HFFc6 (cell line): ENCODE results near the gene PNPLA6. TPM values are rescaled to one million over a fixed set of nuclear protein-coding genes. Genes with fewer than 3 reads are reported as not detected.

ENCODE experiments used
- DNase-seq: peaks from one replicate; pipeline ENCODE4 v3.0.0-alpha.2; 2018
- H3K27ac Mint-ChIP-seq: 2 replicates; pipeline ENCODE4 v1.8.0; 2020; ENCODE audit warnings: mild to moderate bottlenecking, mixed read lengths
- H3K27me3 Mint-ChIP-seq: 2 replicates; pipeline ENCODE4 v1.8.0; 2021; ENCODE audit warnings: mild to moderate bottlenecking, moderate library complexity, mixed read lengths; ENCODE audit not compliant: insufficient read depth
- H3K36me3 Mint-ChIP-seq: 2 replicates; pipeline ENCODE4 v1.8.0; 2021; ENCODE audit warnings: low read depth, mixed read lengths
- H3K4me1 Mint-ChIP-seq: 2 replicates; pipeline ENCODE4 v1.8.0; 2020; ENCODE audit warnings: low read depth, mixed read lengths
- H3K4me3 Mint-ChIP-seq: 2 replicates; pipeline ENCODE4 v1.8.0; 2020; ENCODE audit warnings: mild to moderate bottlenecking, moderate library complexity, mixed read lengths
- H3K9me3 Mint-ChIP-seq: 2 replicates; pipeline ENCODE4 v1.8.0; 2020; ENCODE audit warnings: mild to moderate bottlenecking, mixed read lengths
- total RNA-seq, 6 experiments: library from RNA; stranded (reverse); fragmentation: NEBNext Ultra II Directional; extraction: Animal tissue kit (Norgen Biotek cat#: 25700); gene quantifications; 2 replicates in 1 of 6; 3 replicates in 5 of 6; pipeline ENCODE4 v1.2.3, GENCODE V29; 2021
- TF ChIP-seq, protein P1 (sequence below): fragments of 200-600 bp; sonication (generic); IDR thresholded peaks from 2 replicates; pipeline ENCODE4 v1.5.0; 2021; ENCODE audit warnings: antibody characterized with exemption, mild to moderate bottlenecking

Gene PNPLA6
- total RNA-seq, 6 experiments from 2014 or later = 123 to 157 (median 138) TPM

DNA sequence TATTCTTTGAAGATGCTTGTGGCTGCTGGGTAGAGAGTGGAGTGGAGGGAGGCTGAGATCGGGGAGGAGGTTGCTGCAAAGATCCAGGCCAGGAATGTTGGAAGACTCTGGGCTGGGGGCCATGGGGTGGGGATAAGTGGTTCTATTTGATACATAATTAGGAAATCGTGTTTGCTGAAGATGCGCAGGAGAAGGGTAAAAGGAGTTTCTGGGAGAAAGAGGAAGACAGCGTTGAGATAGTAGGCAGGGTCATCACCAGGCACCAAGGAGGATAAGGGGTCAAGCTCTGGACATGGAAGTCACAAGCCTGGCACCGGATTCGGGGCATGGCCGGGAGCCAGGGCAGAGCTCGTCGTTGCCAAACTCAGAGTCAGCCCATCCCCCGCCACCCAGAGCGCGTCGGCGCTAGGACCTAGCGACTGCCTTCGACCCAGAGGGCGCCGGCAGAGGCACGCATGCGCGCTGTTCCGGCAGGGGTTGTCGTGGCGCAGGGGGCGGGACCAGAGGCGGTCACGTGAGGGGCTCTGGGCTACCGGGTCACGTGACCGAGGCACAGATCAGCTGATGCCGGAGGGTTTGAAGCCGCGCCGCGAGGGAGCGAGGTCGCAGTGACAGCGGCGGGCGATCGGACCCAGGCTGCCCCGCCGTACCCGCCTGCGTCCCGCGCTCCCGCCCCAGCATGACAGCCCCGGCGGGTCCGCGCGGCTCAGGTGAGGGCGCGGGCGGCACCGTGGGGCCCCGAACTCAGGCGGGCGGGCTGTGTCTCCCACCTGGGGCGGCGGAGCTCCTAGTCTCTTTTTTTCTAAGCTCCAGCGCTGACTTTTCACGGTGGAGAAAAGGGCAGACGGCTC lies 13.2 kb upstream of the PNPLA6 start, which contains the start of gene MCOLN1:
Gene MCOLN1 (plus strand): TSS at position 553 of the 851 bp plus-strand sequence. CDS start 127 bp downstream, at position 680.
- TF ChIP-seq, protein P1, sequence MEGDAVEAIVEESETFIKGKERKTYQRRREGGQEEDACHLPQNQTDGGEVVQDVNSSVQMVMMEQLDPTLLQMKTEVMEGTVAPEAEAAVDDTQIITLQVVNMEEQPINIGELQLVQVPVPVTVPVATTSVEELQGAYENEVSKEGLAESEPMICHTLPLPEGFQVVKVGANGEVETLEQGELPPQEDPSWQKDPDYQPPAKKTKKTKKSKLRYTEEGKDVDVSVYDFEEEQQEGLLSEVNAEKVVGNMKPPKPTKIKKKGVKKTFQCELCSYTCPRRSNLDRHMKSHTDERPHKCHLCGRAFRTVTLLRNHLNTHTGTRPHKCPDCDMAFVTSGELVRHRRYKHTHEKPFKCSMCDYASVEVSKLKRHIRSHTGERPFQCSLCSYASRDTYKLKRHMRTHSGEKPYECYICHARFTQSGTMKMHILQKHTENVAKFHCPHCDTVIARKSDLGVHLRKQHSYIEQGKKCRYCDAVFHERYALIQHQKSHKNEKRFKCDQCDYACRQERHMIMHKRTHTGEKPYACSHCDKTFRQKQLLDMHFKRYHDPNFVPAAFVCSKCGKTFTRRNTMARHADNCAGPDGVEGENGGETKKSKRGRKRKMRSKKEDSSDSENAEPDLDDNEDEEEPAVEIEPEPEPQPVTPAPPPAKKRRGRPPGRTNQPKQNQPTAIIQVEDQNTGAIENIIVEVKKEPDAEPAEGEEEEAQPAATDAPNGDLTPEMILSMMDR = no peak
- Mint-ChIP-seq H3K27ac (peak within 1 kb of the TSS; percentile 78), H3K27me3 (peaks cover 3% of the 10 kb centered on the region; the same call in 1 of the 2 replicates), H3K9me3 (no peaks in the 10 kb centered on the region), H3K36me3 (peaks cover 5% of the 10 kb centered on the region; the same call in 1 of the 2 replicates), H3K4me3 (peak within 1 kb of the TSS; percentile 83), H3K4me1 (peaks cover 19% of the 10 kb centered on the region)
- DNase-seq = peak; percentile 95

DNA sequence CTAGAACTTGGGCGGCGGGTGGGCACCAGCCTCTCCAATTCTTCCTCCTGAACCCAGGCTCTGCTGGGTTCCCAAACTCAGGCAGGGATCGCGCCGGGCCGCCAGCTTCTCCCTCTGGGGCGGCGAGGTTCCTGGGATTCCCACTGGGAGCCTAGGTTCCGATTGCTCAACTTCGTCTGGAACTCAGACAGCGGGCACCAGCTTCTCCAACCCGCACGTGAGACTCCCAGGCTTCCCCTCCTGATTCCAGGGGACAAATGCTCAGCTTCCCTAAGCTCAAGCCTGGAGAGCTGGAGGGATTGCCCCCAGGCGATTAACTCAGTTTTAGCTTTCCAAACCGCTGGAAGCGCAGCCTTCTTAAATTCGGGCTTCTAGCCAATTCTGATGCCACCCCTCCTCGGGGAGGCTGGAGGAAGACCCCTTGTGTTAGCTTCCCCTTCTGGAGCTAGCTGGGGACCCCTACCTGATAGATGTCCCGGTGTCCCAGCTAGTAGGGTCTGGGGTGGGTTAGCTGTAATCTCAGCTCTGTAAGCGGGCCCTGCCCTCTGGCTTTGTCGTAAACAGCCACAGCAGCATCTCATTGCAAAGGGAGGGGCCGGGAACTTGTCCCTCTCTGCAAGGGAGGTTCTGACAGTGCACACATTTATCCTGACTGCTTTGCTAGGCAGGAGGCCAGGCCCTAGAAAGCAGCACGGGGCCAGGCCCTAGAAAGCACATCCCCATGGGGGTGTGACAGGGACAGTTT lies 12.4 kb upstream of the PNPLA6 start:
- 0 out of 2 replicates have a peak, but pooled peaks cover 2% of the 10 kb centered on the region for H3K27me3 Mint-ChIP-seq
- no peaks in the 10 kb centered on the region for H3K9me3 Mint-ChIP-seq
- H3K36me3 Mint-ChIP-seq = peaks cover 5% of the 10 kb centered on the region; the same call in 1 of the 2 replicates
- TF ChIP-seq, protein P1 = no peak
- H3K27ac Mint-ChIP-seq = no peak overlapping the region
- peaks cover 13% of the 10 kb centered on the region for H3K4me1 Mint-ChIP-seq
- no peak for DNase-seq
- H3K4me3 Mint-ChIP-seq = peak overlapping the region; percentile 83

DNA sequence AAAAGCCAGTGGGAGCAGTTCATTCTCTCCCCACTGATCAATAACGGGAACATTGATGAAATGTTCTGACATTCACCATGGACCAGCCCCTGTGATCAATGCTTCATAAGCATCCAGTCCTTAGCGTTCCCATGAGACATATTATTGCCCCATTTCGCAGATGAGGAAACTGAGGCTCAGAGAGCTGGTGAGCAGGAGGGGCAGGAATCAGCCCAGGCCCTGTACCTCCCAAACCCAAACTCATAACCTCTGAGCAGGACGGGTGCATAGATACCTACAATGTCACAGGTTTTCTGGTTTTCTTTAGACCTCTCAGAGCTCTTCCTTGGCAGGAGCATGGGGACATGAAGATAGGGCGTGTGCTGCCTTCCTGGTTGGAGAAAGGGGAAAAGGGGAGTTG lies 11.0 kb upstream of the PNPLA6 start:
- Mint-ChIP-seq H3K27ac (no peak overlapping the region), H3K27me3 (peaks cover 4% of the 10 kb centered on the region; the same call in 1 of the 2 replicates), H3K4me1 (peaks cover 13% of the 10 kb centered on the region), H3K4me3 (no peak overlapping the region), H3K36me3 (no peaks in the 10 kb centered on the region), H3K9me3 (no peaks in the 10 kb centered on the region)
- TF ChIP-seq, protein P1 = no peak
- no peak for DNase-seq

DNA sequence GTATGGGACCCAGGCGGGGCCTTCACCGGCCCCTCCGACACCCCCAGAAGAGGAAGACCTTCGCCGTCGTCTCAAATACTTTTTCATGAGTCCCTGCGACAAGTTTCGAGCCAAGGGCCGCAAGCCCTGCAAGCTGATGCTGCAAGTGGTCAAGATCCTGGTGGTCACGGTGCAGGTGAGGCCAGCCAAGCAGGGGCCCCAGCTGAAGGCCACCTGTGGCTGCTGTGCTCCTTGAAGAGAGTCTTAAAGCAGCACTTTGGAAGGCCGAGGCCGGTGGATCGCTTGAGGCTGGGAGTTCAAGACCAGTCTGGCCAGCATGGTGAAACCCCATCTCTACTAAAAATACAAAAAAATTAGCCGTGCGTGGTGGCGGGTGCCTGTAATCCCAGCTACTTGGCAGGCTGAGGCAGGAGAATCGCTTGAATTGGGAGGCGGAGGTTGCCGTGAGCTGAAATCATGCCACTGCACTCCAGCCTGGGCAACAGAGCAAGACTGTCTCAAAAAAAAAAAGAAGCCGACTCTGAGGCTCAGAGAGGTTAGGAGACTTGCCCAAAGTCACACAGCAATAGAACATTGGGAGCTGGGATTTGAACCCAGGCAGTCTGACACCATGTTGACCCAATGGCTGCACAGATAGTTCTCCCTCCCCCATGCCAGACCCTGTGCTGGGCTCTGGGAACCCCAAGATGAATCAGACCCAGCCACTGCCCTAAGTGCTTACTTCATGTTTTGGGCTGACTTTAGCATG lies 10.4 kb upstream of the PNPLA6 start:
- no peak for DNase-seq
- TF ChIP-seq, protein P1 = no peak
- Mint-ChIP-seq H3K4me3 (no peak overlapping the region), H3K27ac (no peak overlapping the region), H3K27me3 (peaks cover 4% of the 10 kb centered on the region; the same call in 1 of the 2 replicates), H3K36me3 (no peaks in the 10 kb centered on the region), H3K4me1 (peaks cover 13% of the 10 kb centered on the region), H3K9me3 (no peaks in the 10 kb centered on the region)
